GM10248 (cell line): ENCODE measurements around the gene SH3RF3.
A peak's percentile ranks its signal among the peaks of the same experiment; 100 is the strongest.

ENCODE experiments used
- CTCF ChIA-PET: fragments of 300-600 bp; sonication (Branson Sonifier 250); formaldehyde crosslinking; extraction: SDS; loops from one replicate; lab custom pipeline; 2021; ENCODE audit warnings: antibody characterized with exemption; lab: Yijun Ruan, JAX
- POLR2A ChIA-PET: fragments of 350-650 bp; sonication (Branson Sonifier 250); formaldehyde crosslinking; extraction: SDS; loops from one replicate; lab custom pipeline; 2020; ENCODE audit warnings: antibody characterized with exemption; lab: Yijun Ruan, JAX
- DNase-seq: peaks from one replicate; pipeline ENCODE4 v3.0.0; 2012; ENCODE audit errors: extremely low spot score
- TF ChIP-seq, protein P1 (sequence below): IDR thresholded peaks from 2 replicates; pipeline ENCODE4 v1.5.1; 2012; ENCODE audit warnings: mild to moderate bottlenecking, low read depth; ENCODE audit errors: extremely low read depth, missing control alignments, control extremely low read depth

Gene SH3RF3

DNA sequence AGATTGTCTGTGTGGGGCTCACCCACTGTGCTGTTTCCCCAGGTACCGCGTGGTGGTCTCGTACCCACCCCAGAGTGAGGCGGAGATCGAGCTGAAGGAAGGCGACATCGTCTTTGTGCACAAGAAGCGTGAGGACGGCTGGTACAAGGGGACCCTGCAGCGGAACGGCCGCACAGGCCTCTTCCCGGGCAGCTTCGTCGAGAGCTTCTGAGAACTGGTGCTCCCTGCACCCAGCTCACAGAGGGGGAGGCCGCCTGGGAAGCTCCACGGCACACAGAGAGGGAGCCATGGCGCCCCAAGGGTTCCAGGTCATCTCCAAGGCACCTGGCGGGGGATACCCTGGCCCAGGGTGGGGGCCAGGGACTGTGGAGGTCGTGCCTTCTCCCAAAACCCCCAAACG, 372.5 kb downstream of the SH3RF3 start:
- no peak for DNase-seq
- POLR2A ChIA-PET = no interaction called here
- TF ChIP-seq, protein P1, sequence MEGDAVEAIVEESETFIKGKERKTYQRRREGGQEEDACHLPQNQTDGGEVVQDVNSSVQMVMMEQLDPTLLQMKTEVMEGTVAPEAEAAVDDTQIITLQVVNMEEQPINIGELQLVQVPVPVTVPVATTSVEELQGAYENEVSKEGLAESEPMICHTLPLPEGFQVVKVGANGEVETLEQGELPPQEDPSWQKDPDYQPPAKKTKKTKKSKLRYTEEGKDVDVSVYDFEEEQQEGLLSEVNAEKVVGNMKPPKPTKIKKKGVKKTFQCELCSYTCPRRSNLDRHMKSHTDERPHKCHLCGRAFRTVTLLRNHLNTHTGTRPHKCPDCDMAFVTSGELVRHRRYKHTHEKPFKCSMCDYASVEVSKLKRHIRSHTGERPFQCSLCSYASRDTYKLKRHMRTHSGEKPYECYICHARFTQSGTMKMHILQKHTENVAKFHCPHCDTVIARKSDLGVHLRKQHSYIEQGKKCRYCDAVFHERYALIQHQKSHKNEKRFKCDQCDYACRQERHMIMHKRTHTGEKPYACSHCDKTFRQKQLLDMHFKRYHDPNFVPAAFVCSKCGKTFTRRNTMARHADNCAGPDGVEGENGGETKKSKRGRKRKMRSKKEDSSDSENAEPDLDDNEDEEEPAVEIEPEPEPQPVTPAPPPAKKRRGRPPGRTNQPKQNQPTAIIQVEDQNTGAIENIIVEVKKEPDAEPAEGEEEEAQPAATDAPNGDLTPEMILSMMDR = no peak
- CTCF ChIA-PET = interaction anchor here (4.5 kb wide), 1 partner anchor 8 kb away, joined by 28 read pairs; no protein-coding TSS in a partner anchor

DNA sequence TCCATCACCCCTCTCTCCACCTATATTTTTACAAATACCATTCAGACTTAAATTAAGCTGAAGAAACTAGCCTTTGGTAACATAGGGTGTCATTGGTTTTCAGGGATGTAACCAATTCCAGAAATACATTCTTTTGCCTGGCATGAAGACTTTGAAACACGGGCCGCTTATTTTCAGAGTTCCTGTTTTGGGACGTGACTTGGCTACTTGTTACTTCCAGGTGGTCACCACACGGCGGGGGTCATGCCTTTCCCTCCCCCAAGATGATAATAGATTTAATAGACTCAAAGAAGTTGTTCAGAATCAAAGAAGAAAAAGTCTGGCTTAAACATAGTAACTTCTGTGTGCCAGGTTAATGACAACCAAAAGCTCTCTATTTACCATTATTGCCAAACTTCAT, 374.2 kb downstream of the SH3RF3 start:
- DNase-seq = no peak
- POLR2A ChIA-PET = no interaction called here
- CTCF ChIA-PET = no interaction called here
- TF ChIP-seq, protein P1 = no peak

DNA sequence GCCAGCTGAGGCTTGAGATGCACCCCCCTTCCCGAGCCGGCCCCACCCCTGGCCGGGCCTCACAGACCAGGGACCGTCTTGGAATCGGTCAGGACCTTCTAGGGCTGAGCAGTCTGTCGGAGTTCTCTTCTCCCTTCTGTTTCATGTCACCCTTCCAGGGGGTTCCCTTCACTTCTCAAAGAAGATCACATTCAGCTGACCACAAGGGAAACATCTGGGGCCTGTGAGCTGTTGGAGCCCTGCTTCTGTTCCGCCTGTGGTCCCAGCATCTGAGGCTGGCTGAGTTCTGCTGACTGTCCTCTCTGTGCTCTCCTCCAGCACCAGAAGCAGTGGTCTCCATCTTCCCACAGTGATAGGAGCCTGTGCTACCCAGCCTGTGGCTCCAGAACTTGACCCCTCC, 378.2 kb downstream of the SH3RF3 start:
- ChIA-PET CTCF (interaction anchor here (1.5 to 2.2 kb wide), 2 partner anchors 25 to 40 kb away, joined by 3 to 9 read pairs; no protein-coding TSS in a partner anchor), POLR2A (interaction anchor here (0.9 kb wide), 1 partner anchor 10 kb away, joined by 4 read pairs; no protein-coding TSS in a partner anchor)
- no peak for DNase-seq
- TF ChIP-seq, protein P1 = no peak

DNA sequence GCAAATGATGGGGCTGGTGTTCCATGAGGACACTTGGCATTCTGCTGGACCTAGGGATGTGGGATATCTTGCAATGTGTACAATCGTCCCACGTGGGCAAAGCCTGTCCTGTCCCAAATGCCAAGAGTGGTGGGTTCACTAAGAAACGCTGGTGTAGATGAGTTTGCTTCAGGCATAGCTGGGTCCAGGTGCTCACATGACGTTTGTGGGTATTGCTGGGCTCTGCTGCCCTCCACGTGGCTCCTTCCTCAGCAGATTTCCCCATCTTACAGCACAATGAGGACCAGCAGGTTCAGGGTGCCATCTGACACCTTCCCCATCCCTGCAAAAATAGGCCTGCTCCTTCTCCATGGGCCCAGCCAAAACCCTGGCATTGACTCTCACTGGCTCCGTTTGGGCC, 378.8 kb downstream of the SH3RF3 start:
- POLR2A ChIA-PET = interaction anchor here (0.9 kb wide), 1 partner anchor 11 kb away, joined by 4 read pairs; no protein-coding TSS in a partner anchor
- no peak for DNase-seq
- TF ChIP-seq, protein P1 = no peak
- CTCF ChIA-PET = interaction anchor here (0.9 to 2.2 kb wide), 3 partner anchors 25 to 39 kb away, joined by 3 to 9 read pairs (median 3); no protein-coding TSS in a partner anchor

DNA sequence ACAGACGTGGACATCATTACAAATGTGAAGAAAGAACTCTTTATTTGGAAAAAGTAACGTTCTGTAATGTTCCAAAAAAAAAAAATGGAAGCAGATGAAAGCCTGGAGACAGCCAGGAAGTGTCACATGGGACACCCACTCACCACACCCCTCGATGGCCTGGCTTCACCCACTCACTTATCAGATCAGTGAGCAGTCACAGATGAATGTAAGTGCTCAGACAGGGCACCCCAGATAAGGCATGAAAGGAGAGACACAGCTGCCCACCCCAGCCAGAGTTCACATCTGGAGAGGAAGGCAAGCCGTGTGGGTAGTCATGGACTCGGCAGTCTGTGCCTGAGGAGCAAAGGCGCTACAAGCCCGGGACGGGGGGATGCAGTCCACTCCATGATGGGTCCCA, 379.6 kb downstream of the SH3RF3 start:
- CTCF ChIA-PET = interaction anchor here (0.9 to 3.5 kb wide), 7 partner anchors 8 to 260 kb away, joined by 3 to 28 read pairs (median 9); no protein-coding TSS in a partner anchor
- DNase-seq = no peak
- TF ChIP-seq, protein P1 = no peak
- POLR2A ChIA-PET = no interaction called here

DNA sequence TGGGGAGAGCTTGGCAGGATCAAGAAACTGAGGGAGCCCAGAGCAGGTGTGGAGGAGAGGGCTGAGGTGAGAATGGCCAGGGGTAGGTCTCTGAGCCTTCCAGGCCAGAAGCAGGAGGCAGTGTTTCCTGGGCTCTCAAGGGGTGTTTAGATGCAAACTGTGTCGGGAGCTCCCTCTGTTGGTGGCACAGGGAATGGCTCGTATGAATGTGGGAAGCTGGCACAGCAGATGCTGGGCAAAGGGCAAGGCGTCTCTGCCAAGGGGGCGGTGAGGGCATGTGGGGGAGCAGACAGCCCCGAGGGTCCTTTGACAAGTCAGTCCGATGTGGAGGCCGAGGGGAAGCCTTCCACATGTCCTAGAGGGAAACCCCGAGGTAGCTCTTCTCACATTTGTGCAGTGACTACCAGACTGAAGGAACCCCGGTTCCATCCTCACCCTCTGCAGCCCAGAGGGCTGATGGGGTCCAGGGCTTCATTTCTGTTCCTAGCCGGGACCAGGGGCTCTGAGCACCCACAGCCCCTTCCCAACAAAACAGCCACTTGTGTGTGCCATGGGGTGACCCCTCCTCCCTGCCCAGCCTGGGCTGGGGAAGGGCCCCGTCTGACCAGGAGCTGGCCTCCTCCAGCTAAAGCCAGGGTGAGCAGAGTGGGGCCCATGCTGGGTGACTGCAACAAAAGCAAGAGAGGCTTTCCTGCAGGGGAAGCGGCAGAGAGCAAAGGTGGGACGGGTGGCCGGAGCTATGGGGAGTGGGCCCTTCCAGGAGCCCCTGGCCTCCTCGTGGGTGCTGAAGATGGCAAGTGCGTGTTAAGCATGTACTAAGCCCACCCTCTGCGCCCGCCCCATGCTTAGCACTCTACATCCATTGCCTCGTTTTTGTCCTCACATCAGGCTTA, 381.4 kb downstream of the SH3RF3 start:
- peak; percentile 82 for DNase-seq
- POLR2A ChIA-PET = no interaction called here
- CTCF ChIA-PET = interaction anchor here (0.6 to 3.5 kb wide), 39 partner anchors 8 to 969 kb away, joined by 3 to 28 read pairs (median 4); partner anchors contain the start of gene SH3RF3
- TF ChIP-seq, protein P1 = peak; percentile 85
